GM19240 (cell line): ENCODE measurements around the gene GNB1L.

Experiments
- DNase-seq: peaks from one replicate; pipeline ENCODE4 v3.0.0; 2011; ENCODE audit warnings: low spot score; ENCODE audit not compliant: insufficient read length

The GNB1L gene

GRCh38 chr22:19735665-19736510, 118.8 kb downstream of the GNB1L start:
- no peak for DNase-seq

- no peak for DNase-seq
Measured at GRCh38 chr22:19734837-19735382, 119.8 kb downstream of the GNB1L start.

DNA sequence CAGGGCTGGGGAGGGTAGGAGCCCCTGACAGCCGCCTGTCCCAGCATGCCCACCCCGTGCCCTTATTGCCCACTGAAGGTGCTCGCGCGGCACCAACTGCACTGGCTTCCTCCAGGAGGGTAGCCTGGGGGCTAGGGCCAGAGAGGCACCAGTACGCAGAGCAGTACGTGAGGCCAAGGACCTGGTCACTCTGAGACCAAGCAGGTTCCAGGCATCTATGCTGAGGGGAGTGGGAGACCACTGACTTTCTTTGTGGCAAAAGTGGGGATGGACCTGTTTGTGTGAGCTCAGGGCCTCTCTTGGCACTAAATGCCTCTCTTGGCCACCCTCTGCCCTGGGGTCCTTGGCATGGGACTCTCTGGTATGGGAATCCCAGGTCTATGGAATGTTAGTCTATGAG, 120.5 kb downstream of the GNB1L start:
- DNase-seq, result no peak

DNA sequence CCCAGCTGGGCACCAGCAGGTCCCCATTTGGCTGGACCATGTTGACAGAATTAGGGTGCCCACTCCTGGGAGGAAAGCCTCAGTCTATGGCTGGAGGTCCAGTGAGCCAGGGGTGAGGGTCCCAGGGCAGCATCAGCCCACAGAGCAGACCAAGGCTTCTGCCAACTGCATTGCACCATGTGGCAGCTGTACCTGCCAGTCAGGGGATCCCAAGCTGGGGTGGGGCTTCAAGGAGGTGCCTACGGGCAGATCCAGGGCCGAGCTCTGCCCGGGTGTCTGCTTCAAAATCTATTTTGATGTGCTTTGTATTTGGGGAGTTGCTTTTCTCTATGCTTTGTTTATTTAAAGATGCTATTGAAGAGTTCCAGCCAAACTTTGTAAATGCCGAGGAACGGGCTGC, 120.9 kb downstream of the GNB1L start:
- no peak for DNase-seq
